Measurements from ENCODE around the gene MVP. TPM values are rescaled to one million over a fixed set of nuclear protein-coding genes. Genes with fewer than 3 reads are reported as not detected.

The MVP gene
- total RNA-seq, 4 donors from 2014 or later: 54.0 to 133 (median 97.6) TPM

GRCh38 chr16:29854520-29855100 is 34.3 kb downstream of the MVP start:
- intact Hi-C loops (cut with DNase I): no loop called here
- TF ChIP-seq POLR2A (IDR thresholded peaks at IDR 0.05) (no peak), CTCF (IDR thresholded peaks at IDR 0.05) (no peak)
- H3K4me3 ChIP-seq: no peak overlapping the region
- no peak overlapping the region for H3K27ac ChIP-seq
- 79 to 81% methylated on average over 4 to 5 of the region's 5 CpGs for WGBS, 2 donors
- H3K4me1 ChIP-seq: peaks cover 0 to 6% (median 0%) of the 10 kb centered on the region in 3 donors
- H3K36me3 ChIP-seq: peaks cover 8 to 15% (median 11%) of the 10 kb centered on the region in 3 donors
- H3K9me3 ChIP-seq: no peaks in the 10 kb centered on the region
- H3K27me3 ChIP-seq: no peaks in the 10 kb centered on the region
- DNase-seq: no peak

GRCh38 chr16:29857133-29857760 is 37.0 kb downstream of the MVP start:
- no peak for DNase-seq
- Histone ChIP-seq H3K4me1 (peaks cover 9 to 26% (median 14%) of the 10 kb centered on the region in 3 donors), H3K36me3 (peaks cover 19 to 33% (median 22%) of the 10 kb centered on the region in 3 donors), H3K9me3 (no peaks in the 10 kb centered on the region), H3K27ac (no peak overlapping the region), H3K4me3 (no peak overlapping the region), H3K27me3 (no peaks in the 10 kb centered on the region)
- 64 to 79% methylated on average over 3 to 7 of the region's 7 CpGs for WGBS, 2 donors
- no peak for TF ChIP-seq CTCF (IDR thresholded peaks at IDR 0.05)
- no peak for TF ChIP-seq POLR2A (IDR thresholded peaks at IDR 0.05)
- intact Hi-C loops (cut with DNase I): no loop called here

- WGBS, 2 donors: 68% methylated on average over 7 of the region's 10 CpGs
- no peaks in the 10 kb centered on the region for H3K27me3 ChIP-seq
- TF ChIP-seq POLR2A (IDR thresholded peaks at IDR 0.05) (no peak), CTCF (IDR thresholded peaks at IDR 0.05) (no peak)
- peaks cover 19 to 33% (median 22%) of the 10 kb centered on the region in 3 donors for H3K36me3 ChIP-seq
- no peak overlapping the region for H3K27ac ChIP-seq
- H3K4me3 ChIP-seq: no peak overlapping the region
- no peaks in the 10 kb centered on the region for H3K9me3 ChIP-seq
- intact Hi-C loops (cut with DNase I): no loop called here
- no peak for DNase-seq
- H3K4me1 ChIP-seq: peaks cover 10 to 26% (median 14%) of the 10 kb centered on the region in 3 donors
These were observed 38.0 kb downstream of the MVP start for GRCh38 chr16:29858149-29858849.

GRCh38 chr16:29858974-29859373 is 38.7 kb downstream of the MVP start:
- Histone ChIP-seq H3K36me3 (peaks cover 19 to 33% (median 22%) of the 10 kb centered on the region in 3 donors), H3K9me3 (no peaks in the 10 kb centered on the region), H3K27ac (no peak overlapping the region), H3K27me3 (no peaks in the 10 kb centered on the region), H3K4me3 (no peak overlapping the region), H3K4me1 (peaks cover 16 to 32% (median 19%) of the 10 kb centered on the region in 3 donors)
- TF ChIP-seq CTCF (IDR thresholded peaks at IDR 0.05): no peak
- no peak for TF ChIP-seq POLR2A (IDR thresholded peaks at IDR 0.05)
- intact Hi-C loops (cut with DNase I): no loop called here
- no peak for DNase-seq
- WGBS, 2 donors: 80 to 90% methylated on average over 2 to 14 of the region's 19 CpGs

- no peak for DNase-seq
- 91 to 98% methylated on average over 9 of the region's 9 CpGs for WGBS, 2 donors
- Histone ChIP-seq H3K27me3 (no peaks in the 10 kb centered on the region), H3K36me3 (peaks cover 19 to 33% (median 22%) of the 10 kb centered on the region in 3 donors), H3K4me3 (no peak overlapping the region), H3K9me3 (no peaks in the 10 kb centered on the region), H3K4me1 (peaks cover 16 to 32% (median 20%) of the 10 kb centered on the region in 3 donors), H3K27ac (no peak overlapping the region)
- TF ChIP-seq CTCF (IDR thresholded peaks at IDR 0.05) (no peak), POLR2A (IDR thresholded peaks at IDR 0.05) (no peak)
- intact Hi-C loops (cut with DNase I): no loop called here
These were observed 40.0 kb downstream of the MVP start for GRCh38 chr16:29860218-29860617.
